Adrenal gland (tissue), 12 donors: ENCODE measurements around the gene TMED4. TPM values are rescaled to one million over a fixed set of nuclear protein-coding genes. Genes with fewer than 3 reads are reported as not detected.

Source experiments
- DNase-seq, 7 donors: peaks; one replicate each; pipeline ENCODE4 v3.0.0-alpha.2; 2019 to 2020
- H3K27ac ChIP-seq, 5 donors: fragments of 200-600 bp; sonication (generic) in 4 of 5; 1 replicate in 3 of 5; 2 replicates in 2 of 5; pipeline versions ENCODE4 v1.5.1 to v1.8.0; 2016 to 2020; ENCODE audit warnings: mild to moderate bottlenecking in 1 of 5
- H3K27me3 ChIP-seq: fragments of 200-600 bp; 2 replicates; pipeline ENCODE4 v1.8.0; 2021
- H3K36me3 ChIP-seq, 2 donors: fragments of 200-600 bp; replicated peaks in 1 of 2; 1 replicate in 1 of 2; 2 replicates in 1 of 2; pipeline versions ENCODE4 v1.5.1 to v1.8.0; 2018 to 2022
- H3K4me1 ChIP-seq, 2 donors: fragments of 200-600 bp; replicated peaks in 1 of 2; 1 replicate in 1 of 2; 2 replicates in 1 of 2; pipeline versions ENCODE4 v1.5.1 to v1.8.0; 2018 to 2021
- H3K4me3 ChIP-seq, 4 donors: fragments of 200-600 bp; sonication (generic) in 3 of 4; one replicate each; pipeline ENCODE4 v1.5.1; 2016 to 2018
- H3K9me3 ChIP-seq, 3 donors: fragments of 200-600 bp; sonication (generic) in 1 of 3; replicated peaks in 1 of 3; 1 replicate in 2 of 3; 2 replicates in 1 of 3; pipeline versions ENCODE4 v1.5.1 to v1.8.0; 2016 to 2021
- CTCF ChIP-seq, 6 experiments: fragments of 450-650 bp in 4 of 6; fragments of 200-600 bp in 2 of 6; sonication (generic) in 1 of 6; IDR thresholded peaks; 1 replicate in 5 of 6; 2 replicates in 1 of 6; pipeline versions ENCODE4 v1.5.1 to v1.8.0; 2016 to 2021; ENCODE audit warnings: antibody characterized with exemption in 6 of 6, mild to moderate bottlenecking in 2 of 6, moderate library complexity in 1 of 6
- POLR2A ChIP-seq, 2 donors: fragments of 450-650 bp; IDR thresholded peaks; one replicate each; pipeline ENCODE4 v1.6.1; 2017; ENCODE audit warnings: antibody characterized with exemption in 2 of 2, mild to moderate bottlenecking in 2 of 2, moderate library complexity in 1 of 2
- WGBS, 4 donors: extraction: QIAGEN DNeasy Blood & Tissue Kit in 2 of 4; methylation state at CpG; one replicate each; pipeline versions ENCODE4 v1.1.5 to v1.1.7; 2013 to 2017; 5-methylcytosine and 5-hydroxymethylcytosine counted together
- intact Hi-C, 2 donors: fragments of 100-400 bp; cut with DNase I; formaldehyde crosslinking; loops; one replicate each; pipeline versions ENCODE4 v1.14.1 to v1.15.0; 2022 to 2023
- polyA plus RNA-seq, 3 donors: library from polyadenylated mRNA; stranded (reverse); fragments of 200-250 nt in 2 of 3; fragments of 350-450 nt in 1 of 3; fragmentation: Illumina TruSeq in 1 of 3; extraction: RNeasy Lipid Tissue Mini Kit (QIAGEN cat#74804) in 1 of 3; gene quantifications; one replicate each; pipeline ENCODE4 v1.2.3, GENCODE V29; 2013 to 2014
- total RNA-seq, 9 donors: library from RNA; depleted of rRNA in 4 of 9; stranded (reverse); fragments of >200 nt in 4 of 9; fragments of 120-200 nt in 1 of 9; fragmentation: NEBNext Ultra II Directional in 1 of 9; extraction: Animal tissue kit (Norgen Biotek cat#: 25700) in 1 of 9; gene quantifications; one replicate each; pipeline versions ENCODE4 v1.1.0 to v1.2.4, GENCODE V29; 2013 to 2023
- donor health status: healthy with polysubstance abuse.
- donor health status: Bipolar disorder and iron deficiency.
- donor health status: DM: yes; HTN: yes; CAD: no.
- donor health status: DM: no; HTN: no; CAD: no.
- donor health status: DM: no; HTN: no; CAD: no.
- donor health status: DM: yes; HTN: yes; CAD: no.

The TMED4 gene
- total and polyA plus RNA-seq, 12 donors: 45.2 to 189 (median 112) TPM

- Histone ChIP-seq H3K36me3 (peaks cover 0 to 26% of the 10 kb centered on the region in 2 donors), H3K27ac (peak overlapping the region; percentile 80 to 90 (median 83)), H3K27me3 (no peaks in the 10 kb centered on the region), H3K4me1 (peaks cover 27 to 50% of the 10 kb centered on the region in 2 donors), H3K4me3 (peak overlapping the region in 1 of 4 donors; percentile 1), H3K9me3 (no peaks in the 10 kb centered on the region)
- 37 to 41% (median 40%) methylated on average over 5 of the region's 5 CpGs for WGBS, 4 donors
- DNase-seq: peak; percentile 45 to 79 (median 72)
- intact Hi-C loops: no loop called here
- TF ChIP-seq CTCF (IDR thresholded peaks at IDR 0.05) (no peak), POLR2A (IDR thresholded peaks at IDR 0.05) (peak in 1 of 2 donors; percentile 52)
Measured at GRCh38 chr7:44622342-44623151, 40.5 kb upstream of the TMED4 start.

GRCh38 chr7:44621750-44622103 is 39.7 kb upstream of the TMED4 start:
- Histone ChIP-seq H3K27me3 (no peaks in the 10 kb centered on the region), H3K27ac (peak overlapping the region; percentile 80 to 90 (median 83)), H3K4me3 (no peak overlapping the region), H3K36me3 (peaks cover 0 to 19% of the 10 kb centered on the region in 2 donors), H3K4me1 (peaks cover 31 to 56% of the 10 kb centered on the region in 2 donors), H3K9me3 (no peaks in the 10 kb centered on the region)
- DNase-seq: no peak
- intact Hi-C loops: no loop called here
- TF ChIP-seq POLR2A (IDR thresholded peaks at IDR 0.05) (no peak), CTCF (IDR thresholded peaks at IDR 0.05) (no peak)
- WGBS, 4 donors: 75 to 95% (median 82%) methylated on average over 5 of the region's 5 CpGs

- Histone ChIP-seq H3K9me3 (no peaks in the 10 kb centered on the region), H3K4me1 (peaks cover 31 to 56% of the 10 kb centered on the region in 2 donors), H3K27me3 (no peaks in the 10 kb centered on the region), H3K27ac (peak overlapping the region; percentile 80 to 90 (median 83)), H3K4me3 (no peak overlapping the region), H3K36me3 (peaks cover 0 to 15% of the 10 kb centered on the region in 2 donors)
- intact Hi-C loops: no loop called here
- peak in 5 of 7 donors; percentile 66 to 76 (median 68) for DNase-seq
- WGBS, 4 donors: 61 to 66% (median 62%) methylated on average over 11 of the region's 11 CpGs
- no peak for TF ChIP-seq CTCF (IDR thresholded peaks at IDR 0.05)
- no peak for TF ChIP-seq POLR2A (IDR thresholded peaks at IDR 0.05)
Measured at GRCh38 chr7:44621034-44621749, 39.2 kb upstream of the TMED4 start.

- Histone ChIP-seq H3K4me1 (peaks cover 38 to 56% of the 10 kb centered on the region in 2 donors), H3K9me3 (no peaks in the 10 kb centered on the region), H3K27me3 (no peaks in the 10 kb centered on the region), H3K4me3 (no peak overlapping the region), H3K36me3 (no peaks in the 10 kb centered on the region), H3K27ac (no peak overlapping the region)
- intact Hi-C loops: no loop called here
- DNase-seq: no peak
- TF ChIP-seq POLR2A (IDR thresholded peaks at IDR 0.05) (no peak), CTCF (IDR thresholded peaks at IDR 0.05) (no peak)
- WGBS, 4 donors: 85 to 100% (median 92%) methylated on average over 3 of the region's 3 CpGs
Measured at GRCh38 chr7:44618753-44619152, 36.7 kb upstream of the TMED4 start.
